RPMI7951 (cell line): ENCODE measurements around the gene SIGMAR1. TPM values are rescaled to one million over a fixed set of nuclear protein-coding genes. Genes with fewer than 3 reads are reported as not detected.

Experiments used
- DNase-seq: peaks from one replicate; pipeline ENCODE4 v3.0.0-alpha.2; 2012; ENCODE audit warnings: low read depth
- total RNA-seq: library from RNA; depleted of rRNA; stranded (reverse); fragments of >200 nt; shearing (Covaris generic); gene quantifications from 2 replicates; pipeline ENCODE4 v1.2.3, GENCODE V29; 2014; rRNA removed

The SIGMAR1 gene
- 69.6 and 93.2 TPM in 2 replicates for total RNA-seq

DNA sequence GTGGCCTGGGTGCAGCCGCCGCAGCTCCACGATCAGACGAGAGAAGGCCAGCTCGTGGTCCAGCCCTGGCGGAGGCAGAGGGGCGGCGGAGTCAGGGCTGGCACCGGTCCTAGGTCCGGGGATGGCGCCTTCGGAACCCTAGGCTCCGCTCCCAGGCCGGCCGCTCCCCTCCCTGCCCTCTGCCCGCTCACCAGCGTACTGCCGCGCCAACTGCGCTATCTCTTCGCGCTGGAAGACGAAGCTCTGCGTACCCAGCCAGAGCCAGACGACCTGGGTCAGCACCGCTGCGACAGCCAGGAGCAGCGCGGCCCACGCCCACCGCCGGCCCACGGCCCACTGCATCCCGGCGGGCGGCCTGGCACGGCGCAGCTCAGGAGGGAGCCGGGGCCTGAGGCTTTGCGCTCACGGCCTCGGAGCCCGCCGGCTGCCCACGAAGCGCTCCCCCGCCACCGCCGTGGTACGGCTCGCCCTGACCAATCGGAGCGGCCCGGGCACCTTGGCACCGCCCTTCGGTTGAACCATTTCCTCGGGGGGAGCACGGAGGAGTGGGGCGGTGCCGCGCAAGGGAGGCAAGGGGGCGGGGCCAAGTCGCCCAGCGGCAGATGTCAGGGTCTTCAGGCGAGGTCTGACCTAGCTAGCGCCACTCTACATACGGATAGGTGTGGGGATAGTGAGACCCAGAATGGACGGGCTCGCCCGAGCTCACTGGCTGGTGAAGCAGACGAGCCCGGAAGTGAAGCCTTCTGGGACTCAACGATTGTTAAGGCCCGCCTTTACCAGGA, at the start of gene SIGMAR1:
Gene SIGMAR1 (minus strand): TSS at position 432 of the 782 bp plus-strand sequence. CDS start 90 bp downstream, at position 342.
- DNase-seq: peak; percentile 91

DNA sequence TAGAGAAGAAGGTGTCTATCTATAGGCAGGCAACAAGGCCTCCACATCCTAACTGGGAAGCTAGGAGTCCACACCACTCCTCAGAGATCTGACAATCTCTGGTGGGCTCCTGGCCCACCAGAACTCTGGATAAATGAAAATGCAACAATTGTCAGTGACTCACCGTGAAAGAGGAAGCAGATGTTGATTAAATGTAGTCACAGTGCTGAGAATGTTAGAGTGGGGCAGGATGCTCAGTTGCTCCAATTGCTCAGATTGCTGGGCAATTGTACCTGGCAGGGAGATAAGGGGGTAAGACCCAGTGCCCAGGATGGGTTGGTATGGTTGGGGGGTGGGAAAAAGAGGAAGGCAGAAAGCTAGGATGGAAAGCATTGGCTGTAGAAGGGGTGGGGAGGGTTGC, 49.1 kb upstream of the SIGMAR1 start:
- DNase-seq: no peak

DNA sequence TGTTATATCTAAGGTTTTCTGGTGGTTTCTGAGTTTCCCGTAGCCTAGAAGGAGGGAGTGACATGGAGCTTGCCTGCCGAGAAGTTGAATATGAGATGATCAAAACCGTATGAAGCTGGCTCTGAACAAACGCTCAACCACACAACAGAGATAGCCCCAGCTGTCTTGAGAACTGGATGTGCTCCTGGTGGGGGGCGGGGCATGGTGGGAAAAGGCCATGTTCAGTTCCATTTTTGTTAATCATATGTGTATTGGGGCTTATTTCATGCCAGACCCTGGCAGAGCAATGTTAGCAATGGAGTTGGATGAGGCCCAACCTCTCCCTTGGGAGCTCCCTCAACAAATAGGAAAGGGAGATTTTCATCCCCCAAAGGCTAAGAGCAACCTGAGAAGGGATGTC, 48.6 kb upstream of the SIGMAR1 start:
- DNase-seq: no peak

DNA sequence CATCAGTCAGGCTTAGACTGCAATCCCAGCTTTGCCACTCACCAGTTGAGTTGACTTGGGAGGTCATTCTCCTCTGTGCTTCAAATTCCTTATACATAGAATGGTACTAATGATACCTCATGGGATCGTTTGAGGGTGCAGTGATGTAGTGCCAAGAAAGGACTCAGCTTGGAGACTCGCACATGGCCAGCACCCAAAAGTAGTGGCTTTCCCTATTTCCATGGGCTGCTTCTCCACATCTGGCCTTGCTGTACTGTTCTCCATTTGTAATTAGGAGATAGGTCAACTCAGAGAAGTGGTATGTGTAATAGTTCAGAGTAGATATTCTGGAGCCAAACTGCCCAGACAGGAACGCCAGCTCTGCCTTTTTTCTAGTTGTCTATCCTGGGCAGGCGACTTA, 48.0 kb upstream of the SIGMAR1 start:
- DNase-seq: no peak

DNA sequence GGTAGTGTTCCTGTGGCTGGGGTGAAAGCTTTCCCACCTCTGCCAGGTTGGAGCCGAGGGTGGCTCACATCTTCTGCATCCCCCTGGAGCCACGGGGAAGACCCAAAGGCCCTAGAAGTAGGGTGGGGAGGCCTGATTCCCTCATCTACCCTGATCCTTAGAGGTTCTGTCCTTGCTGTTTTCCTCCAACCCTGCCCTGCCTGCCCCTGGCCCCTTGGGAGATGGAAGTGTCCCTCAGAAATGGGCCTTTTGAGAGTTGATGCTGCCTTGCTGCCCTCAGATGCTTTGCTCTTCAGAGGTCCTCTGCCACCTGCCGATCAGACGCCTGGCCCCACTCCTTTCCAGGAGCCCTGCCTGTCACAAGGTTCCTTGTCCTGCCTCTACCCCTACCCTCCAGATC, 47.2 kb upstream of the SIGMAR1 start:
- DNase-seq: no peak

DNA sequence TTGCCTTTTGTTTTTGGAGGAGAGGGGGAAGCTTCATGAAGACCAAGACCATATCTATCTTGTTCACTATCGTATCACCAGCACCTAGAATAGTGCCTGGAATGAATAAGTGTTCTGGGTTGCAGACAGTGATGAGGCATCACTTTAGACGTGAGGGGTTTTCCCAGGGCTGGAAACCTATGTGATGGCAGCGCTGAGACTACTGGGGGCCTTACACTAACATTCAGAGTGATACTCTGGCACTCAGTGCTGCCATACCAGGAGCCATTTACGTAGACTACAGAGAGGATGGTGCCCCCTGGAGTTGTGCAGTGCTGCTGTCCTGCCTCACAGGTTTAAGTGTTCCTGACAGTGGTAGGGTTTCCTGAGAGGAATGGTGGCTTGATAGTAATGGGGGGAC, 46.6 kb upstream of the SIGMAR1 start:
- no peak for DNase-seq

DNA sequence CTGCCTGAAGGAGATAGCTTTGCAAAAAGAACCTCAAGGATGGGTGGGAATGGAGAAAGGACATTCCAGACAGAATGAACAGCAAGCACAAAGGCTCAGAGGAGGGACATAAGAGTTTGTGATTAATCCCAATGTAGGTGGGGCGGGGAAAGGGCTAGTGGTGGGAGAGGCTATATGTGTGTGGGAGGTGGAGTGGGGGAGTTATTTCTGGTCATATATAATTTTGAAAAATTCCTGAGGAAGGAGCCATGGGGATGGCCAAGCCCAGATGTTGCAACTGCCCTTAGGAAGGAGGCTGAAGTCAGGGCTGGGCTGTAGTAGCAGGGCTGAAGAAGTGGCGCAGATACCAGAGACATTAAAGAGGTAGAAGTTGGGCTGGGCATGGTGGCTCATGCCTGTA, 38.3 kb upstream of the SIGMAR1 start:
- no peak for DNase-seq

DNA sequence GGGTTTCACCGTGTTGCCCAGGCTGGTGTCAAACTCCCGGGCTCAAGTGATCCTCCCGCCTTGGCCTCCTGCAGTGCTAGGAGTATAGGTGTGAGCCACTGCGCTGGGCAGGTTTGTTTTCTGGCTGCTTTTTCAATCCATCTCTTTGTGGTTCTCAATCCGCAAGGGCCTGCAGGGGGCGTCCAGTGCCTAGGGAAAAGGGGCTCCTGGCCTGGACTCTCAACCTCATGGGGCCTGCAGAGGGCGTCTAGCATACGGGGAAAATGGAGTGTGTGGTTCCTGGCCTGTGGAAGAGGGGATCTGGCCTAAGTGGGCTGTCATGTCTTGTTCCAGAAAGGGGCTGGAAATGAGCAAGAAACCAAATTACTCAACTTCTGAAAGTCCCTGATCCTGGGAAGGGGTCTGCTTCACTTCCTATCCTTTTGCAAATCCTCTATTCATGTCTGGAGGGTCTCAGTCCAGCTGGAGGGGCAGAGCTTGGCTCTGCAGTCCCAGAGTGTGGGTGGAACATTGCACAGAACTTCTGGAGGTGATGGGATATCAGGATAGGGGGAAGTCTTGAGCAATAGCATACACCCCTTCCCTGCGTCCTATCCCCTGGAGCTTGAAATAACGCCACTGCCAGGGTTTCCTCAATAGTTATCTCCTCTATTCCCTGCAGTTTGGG, 37.6 kb upstream of the SIGMAR1 start:
- DNase-seq: peak; percentile 46

DNA sequence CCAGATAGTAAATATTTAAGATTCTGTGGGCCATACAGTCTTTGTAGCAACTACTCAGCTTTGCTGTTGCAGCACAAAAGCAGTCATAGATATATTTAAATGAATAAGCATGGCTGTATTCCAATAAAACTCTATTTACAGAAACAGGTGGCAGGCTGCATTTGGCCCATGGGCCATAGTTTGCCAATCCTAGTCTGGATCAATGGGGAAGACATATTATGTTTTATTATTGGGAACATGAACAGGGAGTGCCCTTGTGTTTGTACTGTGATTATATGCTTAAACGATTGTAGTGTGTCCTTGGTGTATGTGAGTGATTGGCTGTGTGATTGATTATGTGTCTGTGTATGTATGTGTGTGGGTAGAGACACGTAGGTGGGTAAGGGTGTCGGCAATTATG, 36.9 kb upstream of the SIGMAR1 start:
- no peak for DNase-seq

DNA sequence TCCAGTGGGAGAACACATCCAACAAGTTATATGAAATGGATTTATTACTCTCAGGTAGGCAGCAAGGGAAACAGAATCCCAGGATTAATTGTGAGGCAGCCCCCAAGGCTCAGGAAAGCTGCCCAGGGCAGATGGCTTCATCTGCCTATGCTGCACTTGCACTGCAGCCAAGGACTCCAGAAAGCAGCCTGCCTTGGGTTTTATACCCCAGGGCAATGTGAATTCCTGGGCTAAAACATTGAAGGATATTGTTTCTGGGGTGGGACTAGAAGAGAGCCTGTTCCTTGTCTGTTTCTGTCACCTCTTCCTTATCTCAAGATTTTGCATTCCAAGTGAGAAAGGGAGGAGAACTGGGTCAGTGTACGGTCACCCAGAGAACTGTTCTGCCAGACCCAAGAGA, 33.7 kb upstream of the SIGMAR1 start:
- DNase-seq: no peak

DNA sequence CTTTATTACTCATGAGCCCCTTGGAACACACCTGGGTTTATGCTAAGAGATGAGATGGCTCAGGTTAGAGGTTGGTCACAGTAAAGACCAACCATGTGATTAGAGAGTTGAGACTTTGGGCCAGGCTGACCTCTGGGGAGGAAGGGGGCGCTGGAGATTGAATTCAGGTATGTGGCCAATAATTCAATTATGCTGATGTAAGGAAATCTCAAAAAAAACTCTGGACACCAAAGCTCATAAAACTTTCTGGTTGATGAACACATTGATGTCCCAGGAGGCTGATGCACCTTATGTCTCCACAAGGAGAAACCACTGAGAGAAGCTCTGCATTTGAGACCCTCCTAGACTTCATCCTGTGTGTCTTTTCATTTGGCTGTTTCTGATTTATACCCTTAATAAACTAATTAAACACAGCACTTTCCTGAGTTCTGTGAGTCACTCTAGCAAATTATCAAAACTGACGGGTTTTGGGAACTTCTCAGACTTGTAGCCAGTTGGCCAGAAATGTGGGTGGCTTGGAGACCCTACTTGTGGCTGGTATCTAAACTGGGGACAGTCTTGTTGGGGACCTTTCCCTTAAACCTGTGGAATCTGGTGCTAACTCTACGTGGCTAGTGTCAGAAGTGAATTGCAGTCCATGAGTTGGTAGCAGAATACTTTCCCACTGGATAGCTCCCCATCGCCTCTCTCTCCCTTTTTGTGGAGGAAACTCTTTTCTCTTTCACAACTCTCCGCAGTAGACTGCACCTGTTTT, 32.4 kb upstream of the SIGMAR1 start:
- DNase-seq: no peak

DNA sequence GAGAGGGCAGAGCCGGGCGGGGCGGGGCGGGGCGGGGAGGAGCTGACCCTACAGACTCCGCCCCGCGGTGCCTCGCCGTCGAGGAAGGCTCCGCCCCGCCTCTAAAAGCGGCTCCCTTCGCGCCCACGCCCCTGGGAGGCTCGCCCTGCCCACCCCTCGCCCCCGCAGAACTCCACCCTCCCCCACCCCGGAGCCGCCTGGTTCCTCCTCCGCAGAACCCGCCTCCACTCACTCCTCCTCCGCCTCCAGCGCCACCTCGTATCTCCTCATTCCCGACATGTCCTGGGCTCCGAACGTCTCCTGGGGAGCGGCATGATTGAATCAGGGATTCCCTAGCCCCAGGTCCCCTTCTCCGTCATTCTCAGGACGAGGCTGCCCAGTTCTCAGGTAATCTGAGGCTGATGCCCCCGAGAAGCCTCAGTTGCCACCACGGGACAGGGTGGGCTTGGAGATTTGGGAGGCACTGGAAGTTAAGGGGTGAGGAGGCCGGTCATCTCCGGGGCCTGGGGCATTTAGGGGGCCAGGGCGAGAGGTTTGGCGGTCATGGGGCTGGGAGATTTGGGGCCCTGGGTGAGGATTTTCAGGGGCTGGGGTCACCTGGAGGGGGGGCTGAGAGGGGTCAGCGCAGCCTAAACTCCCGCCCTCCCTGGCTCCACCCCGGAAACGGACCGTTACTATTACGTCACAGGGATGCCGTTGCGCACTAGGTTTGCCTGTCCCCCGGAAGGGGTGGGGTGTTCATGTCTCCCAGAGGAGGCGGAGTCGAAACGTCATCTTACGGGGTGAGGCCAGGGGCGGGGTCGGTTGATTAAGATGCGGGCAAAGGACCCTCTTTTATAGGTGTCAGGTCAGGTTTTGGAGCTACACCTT, 28.0 kb upstream of the SIGMAR1 start:
- DNase-seq: peak; percentile 92

DNA sequence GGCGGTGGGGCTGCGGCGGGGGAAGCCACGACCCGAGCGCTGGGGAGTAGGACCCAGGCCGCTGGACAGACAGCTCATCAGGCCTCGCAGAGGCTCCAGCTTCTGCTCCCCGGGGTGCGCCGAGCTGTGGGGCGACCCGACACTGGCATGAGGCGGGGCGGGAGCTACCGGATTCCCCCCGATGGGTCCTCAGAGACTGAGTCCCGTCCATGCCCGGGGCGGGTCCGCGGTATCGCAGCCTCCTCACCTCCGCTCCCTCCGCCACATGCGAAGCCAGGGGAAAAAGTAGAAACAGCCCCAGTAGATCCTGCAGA, 27.4 kb upstream of the SIGMAR1 start:
- no peak for DNase-seq

DNA sequence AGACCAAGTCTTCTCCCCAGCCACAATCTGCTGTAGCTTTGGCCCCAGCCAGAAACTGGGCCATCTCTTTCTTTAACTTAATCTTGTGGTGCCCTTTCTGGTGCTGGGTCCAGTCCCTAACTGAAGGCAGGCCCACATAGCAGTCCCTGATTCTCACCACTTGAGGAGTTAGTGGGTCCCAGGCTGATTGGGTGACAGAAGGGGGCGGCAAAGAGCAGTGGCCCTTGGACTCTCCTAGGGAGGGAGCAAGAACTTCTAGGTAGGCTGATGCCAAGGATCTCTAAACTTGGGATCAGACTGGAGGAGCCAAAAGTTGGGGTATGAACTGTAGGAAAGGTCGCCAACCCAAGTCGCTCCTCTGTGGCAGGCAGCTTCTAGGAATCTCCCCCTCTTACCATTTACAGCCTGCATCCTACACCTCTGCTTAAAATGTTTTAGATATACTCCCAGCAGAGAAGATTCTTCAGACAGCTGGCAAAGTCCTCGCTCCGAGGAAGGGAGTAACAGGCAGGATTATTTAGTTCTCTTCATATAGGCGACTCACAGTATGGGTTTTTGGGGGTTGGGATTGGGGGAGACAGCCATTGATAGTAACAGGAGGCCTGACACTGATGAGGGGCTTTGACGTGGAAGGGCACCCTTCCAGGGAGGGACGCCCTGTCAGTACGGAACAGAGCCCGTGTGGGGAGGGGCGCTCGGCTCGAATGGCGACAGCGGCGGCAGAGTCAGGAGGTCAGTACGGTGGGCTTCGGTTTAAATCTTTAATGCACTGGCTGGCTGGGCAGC, 26.9 kb upstream of the SIGMAR1 start:
- peak; percentile 61 for DNase-seq

DNA sequence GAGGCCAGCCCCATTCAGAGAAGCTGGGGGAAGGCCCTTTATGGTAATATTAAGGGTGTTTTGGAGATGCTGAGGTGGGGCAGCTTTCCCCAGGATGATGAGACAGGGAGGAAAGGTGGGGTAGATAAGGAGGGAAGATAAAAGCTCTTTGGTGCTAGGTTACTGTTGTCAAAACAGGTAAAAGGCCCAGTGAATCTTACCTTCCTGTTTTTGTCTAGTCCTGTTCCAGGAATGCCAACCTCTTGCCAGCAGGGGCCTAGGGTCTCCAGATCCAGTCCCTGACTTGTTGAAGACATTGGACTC, 25.7 kb upstream of the SIGMAR1 start:
- no peak for DNase-seq

DNA sequence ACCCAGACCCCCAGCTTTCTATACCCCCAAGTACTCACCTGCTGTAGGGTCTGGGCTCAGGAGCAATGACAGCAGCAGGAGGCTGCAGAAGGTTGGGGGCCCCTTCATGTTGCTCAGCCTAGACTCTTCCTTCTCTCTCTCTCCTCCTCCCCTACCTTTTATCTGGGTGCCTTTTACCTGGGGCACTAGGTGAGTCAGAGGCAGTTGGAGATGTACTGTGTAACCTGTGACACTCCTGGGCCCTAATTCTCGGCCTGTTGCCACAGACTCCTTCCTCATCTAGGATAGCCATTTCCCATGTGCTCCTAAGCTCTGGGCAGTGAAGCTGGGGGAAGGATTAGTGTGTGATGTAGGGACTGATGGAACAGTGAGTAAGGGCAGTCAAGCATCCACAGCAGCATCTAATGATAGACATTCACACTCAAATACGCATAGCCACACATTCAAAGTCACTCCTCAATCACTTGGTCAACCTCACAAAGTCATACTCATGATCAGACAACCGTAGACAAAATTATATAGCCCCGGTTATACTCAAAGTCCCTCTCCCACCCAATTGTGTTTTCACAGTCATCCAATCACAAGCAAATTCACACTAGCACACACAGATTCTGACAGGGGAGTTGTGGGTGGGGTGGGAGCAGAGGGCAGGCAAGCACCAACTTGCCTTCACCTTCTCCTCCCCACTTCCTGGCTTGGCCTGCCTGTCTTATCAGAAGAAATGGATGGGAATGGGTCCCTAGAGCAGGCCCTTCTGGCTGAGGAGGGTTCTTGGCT, 25.1 kb upstream of the SIGMAR1 start, which contains the start of gene CCL27:
Gene CCL27 (minus strand): TSS at position 132 of the 777 bp plus-strand sequence. CDS start 24 bp downstream, at position 108.
- no peak for DNase-seq

DNA sequence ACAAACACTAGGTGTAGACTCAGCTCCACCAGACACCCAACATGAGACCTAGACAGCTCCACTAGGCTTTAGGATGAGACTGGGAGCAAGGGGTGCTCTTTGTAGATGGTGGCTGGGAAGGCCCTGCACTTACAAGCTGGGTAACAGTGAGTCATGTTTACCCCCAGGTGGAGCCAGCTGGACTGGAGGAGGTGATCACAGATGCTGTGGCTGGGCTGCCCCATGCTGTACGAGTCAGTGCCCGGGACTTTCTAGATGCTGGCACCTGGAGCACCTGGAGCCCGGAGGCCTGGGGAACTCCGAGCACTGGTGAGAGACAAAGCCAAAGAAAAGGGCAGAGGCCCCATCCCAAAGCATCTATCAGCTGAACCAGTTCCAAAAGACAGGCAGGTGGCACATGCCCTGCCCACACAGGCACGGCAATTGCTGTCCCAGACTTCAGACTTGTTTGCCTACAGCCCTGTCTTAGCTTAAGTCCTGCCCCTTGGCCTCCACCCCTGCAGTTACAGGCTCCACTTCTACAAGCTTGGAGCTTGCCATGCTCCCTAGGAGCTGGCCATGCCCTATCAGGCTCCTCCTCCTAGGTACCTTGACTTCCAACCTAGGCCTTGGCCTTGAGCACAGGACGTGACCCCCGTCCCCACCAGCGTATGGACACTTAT, 22.1 kb upstream of the SIGMAR1 start:
- DNase-seq: peak; percentile 21

DNA sequence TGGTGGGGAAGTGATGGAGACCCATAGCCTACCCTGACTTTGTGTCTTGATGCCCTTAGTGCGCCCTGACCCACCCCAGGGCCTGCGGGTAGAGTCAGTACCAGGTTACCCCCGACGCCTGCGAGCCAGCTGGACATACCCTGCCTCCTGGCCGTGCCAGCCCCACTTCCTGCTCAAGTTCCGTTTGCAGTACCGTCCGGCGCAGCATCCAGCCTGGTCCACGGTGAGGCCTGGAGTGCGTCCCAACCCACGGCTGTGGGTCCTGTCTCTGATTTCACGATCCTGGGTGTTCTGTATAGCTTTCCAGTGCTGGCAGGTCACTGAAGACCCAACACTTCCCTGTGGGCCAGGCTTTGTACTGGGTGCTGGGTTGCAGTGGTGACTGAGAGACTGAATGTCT, 20.9 kb upstream of the SIGMAR1 start:
- no peak for DNase-seq

DNA sequence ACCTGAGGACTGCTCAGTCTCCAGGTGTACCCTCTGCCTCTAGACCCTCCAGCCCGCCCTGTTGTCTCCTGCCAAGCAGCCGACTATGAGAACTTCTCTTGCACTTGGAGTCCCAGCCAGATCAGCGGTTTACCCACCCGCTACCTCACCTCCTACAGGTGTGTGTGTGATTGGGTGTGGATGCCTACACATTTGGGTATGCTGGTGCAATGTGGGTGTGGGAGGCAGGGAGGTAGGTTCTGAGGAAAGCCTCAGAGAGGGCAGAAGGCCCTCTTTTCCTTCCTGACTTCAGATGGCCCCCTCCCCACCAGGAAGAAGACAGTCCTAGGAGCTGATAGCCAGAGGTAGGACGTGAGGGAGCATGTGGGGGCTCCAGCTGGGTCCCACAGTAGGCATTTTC, 19.4 kb upstream of the SIGMAR1 start:
- no peak for DNase-seq

DNA sequence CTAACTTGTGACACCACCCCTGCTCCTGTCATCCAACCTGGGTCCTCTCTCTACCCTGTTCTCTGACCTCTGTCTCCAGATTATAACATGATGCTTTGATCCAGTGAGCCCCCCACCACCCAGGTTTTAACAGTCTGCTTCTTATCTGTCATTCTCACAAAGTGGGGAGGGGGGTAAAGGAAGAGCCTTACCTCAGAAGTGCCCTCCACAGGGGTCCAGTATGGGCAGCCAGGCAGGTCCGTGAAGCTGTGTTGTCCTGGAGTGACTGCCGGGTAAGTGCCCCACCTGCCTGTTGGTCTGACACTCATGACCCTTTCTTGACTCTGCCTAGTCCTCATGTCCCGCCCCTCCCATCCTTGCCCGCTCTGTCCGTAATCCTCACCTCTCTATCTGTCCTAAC, 17.8 kb upstream of the SIGMAR1 start:
- no peak for DNase-seq
